ENCODE data around the gene ESPN.

The ESPN gene

DNA sequence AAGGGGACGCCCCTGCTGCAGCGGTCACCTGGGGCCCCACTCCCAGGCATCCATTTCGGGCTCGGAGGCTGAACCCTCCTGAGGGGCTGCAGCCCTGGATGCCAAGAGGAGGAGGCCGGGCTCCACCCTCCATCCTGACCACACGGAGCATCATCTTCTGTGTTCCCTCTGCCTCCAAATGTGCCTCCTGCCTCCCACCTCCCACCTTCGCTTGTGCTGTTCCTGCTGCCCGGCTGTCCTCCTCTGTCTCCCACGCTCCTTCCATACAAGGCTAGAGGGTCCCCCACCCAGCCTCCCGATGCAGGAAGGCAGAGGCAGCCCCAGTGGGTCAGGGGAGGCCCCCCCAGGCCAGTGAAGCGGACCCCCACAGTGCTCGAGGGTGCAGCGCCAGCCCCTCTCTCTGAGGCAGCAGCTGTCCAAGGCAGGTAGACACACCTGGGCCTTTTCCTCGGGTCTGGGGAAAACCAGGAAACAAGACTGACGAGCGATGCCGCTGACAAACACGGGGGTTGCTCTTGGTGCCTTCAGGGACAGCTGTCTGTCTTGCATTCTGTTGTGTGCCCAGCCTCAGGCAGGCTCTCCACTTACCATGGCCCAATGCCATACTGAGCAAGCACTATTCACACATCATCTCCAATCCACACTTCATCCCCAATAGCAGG lies 83.7 kb downstream of the ESPN start:
- DNase-seq = no peak
- H3K9me3 ChIP-seq (ENCODE audit: severe bottlenecking) = no peaks in the 10 kb centered on the region
- TF ChIP-seq, protein P1, sequence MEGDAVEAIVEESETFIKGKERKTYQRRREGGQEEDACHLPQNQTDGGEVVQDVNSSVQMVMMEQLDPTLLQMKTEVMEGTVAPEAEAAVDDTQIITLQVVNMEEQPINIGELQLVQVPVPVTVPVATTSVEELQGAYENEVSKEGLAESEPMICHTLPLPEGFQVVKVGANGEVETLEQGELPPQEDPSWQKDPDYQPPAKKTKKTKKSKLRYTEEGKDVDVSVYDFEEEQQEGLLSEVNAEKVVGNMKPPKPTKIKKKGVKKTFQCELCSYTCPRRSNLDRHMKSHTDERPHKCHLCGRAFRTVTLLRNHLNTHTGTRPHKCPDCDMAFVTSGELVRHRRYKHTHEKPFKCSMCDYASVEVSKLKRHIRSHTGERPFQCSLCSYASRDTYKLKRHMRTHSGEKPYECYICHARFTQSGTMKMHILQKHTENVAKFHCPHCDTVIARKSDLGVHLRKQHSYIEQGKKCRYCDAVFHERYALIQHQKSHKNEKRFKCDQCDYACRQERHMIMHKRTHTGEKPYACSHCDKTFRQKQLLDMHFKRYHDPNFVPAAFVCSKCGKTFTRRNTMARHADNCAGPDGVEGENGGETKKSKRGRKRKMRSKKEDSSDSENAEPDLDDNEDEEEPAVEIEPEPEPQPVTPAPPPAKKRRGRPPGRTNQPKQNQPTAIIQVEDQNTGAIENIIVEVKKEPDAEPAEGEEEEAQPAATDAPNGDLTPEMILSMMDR (IDR thresholded peaks at IDR 0.05; ENCODE audit: low read depth, low read length) = no peak
- H3K27ac ChIP-seq = no peak overlapping the region; the same call in 1 of the 2 replicates
- no peaks in the 10 kb centered on the region for H3K27me3 ChIP-seq (ENCODE audit: insufficient read depth, low read depth, severe bottlenecking)
- H3K4me3 ChIP-seq (ENCODE audit: low read depth, low read length) = no peak overlapping the region
- H3K36me3 ChIP-seq = no peaks in the 10 kb centered on the region

DNA sequence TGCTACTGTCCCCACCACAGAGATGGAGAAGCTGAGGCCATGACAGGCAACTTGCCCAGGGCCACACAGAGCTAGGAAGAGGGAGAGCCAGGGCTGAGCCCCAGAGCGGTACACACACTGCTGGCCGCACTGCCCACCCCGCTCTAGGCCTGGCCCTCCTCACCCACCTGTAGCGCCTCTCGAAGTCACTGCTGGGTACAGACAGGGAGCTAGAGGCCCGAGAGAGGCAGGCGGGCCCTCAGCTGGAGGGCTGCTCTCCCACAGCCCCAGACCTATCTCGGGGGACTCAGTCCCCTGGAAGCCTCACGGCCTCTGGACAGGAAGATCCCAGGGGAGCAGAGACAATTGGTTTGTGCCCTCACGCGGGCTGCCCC lies 84.2 kb downstream of the ESPN start:
- H3K27me3 ChIP-seq (ENCODE audit: insufficient read depth, low read depth, severe bottlenecking) = no peaks in the 10 kb centered on the region
- no peak overlapping the region; the same call in 1 of the 2 replicates for H3K27ac ChIP-seq
- no peak overlapping the region for H3K4me3 ChIP-seq (ENCODE audit: low read depth, low read length)
- no peaks in the 10 kb centered on the region for H3K36me3 ChIP-seq
- H3K9me3 ChIP-seq (ENCODE audit: severe bottlenecking) = no peaks in the 10 kb centered on the region
- TF ChIP-seq, protein P1 (IDR thresholded peaks at IDR 0.05; ENCODE audit: low read depth, low read length) = no peak
- DNase-seq = no peak

DNA sequence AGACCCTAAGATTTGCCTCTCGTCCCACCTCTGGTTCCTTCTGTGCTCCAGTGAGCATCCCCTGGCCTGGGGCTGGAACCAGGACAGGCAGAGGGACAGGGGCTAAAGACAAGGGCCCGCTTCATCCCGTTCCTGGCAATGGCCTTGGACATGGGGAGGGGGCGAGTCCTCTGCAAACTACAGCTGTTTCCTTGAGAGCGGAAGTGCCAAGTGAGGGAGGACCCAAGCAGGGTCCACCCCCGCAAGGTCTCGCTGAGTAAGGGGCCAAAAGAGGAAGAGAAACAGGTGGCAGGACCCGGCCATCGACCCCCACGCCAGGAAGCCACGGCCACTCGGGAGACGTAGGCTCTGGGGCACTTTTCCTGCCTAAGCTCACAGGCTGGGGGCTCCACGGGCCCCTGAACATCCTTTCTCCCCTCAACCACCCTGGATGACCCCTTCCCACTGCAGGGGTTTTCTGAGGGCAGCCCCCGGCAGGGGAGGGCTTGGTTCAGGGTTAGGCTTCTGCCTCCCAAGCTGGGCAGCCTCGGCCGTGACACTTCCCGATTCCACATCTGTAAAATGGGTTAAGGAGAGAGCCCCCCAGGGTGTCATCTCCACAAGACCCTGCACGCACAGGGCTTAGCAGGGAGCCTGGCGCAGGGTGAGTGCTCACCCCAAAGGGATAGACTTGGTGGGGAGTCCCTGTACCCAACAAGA lies 84.8 kb downstream of the ESPN start:
- Histone ChIP-seq H3K27ac (no peak overlapping the region), H3K27me3 (ENCODE audit: insufficient read depth, low read depth, severe bottlenecking) (no peaks in the 10 kb centered on the region), H3K9me3 (ENCODE audit: severe bottlenecking) (no peaks in the 10 kb centered on the region), H3K36me3 (no peaks in the 10 kb centered on the region), H3K4me3 (ENCODE audit: low read depth, low read length) (no peak overlapping the region)
- TF ChIP-seq, protein P1 (IDR thresholded peaks at IDR 0.05; ENCODE audit: low read depth, low read length) = no peak
- DNase-seq = no peak

DNA sequence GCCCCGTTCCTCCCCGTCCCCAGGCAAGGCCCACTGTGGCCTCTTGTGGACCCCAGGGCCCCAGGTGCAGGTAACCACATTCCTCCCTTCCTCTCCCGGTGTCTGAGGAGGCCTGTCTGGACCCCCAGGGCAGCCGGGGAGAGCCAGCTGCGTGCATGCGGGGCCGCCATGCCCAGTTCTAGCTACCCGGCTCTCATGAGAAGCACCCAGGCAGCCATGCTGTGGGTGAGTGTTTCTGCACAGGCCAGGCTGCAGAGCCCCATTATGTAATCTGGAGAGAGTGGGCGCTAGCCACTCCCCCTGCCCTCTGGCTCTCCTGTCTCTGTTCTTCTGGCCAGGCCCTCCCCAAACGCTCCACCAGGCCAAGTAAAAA lies 85.3 kb downstream of the ESPN start:
- H3K27ac ChIP-seq = no peak overlapping the region
- no peaks in the 10 kb centered on the region for H3K27me3 ChIP-seq (ENCODE audit: insufficient read depth, low read depth, severe bottlenecking)
- no peak for DNase-seq
- H3K36me3 ChIP-seq = no peaks in the 10 kb centered on the region
- H3K9me3 ChIP-seq (ENCODE audit: severe bottlenecking) = no peaks in the 10 kb centered on the region
- no peak overlapping the region for H3K4me3 ChIP-seq (ENCODE audit: low read depth, low read length)
- TF ChIP-seq, protein P1 (IDR thresholded peaks at IDR 0.05; ENCODE audit: low read depth, low read length) = no peak

DNA sequence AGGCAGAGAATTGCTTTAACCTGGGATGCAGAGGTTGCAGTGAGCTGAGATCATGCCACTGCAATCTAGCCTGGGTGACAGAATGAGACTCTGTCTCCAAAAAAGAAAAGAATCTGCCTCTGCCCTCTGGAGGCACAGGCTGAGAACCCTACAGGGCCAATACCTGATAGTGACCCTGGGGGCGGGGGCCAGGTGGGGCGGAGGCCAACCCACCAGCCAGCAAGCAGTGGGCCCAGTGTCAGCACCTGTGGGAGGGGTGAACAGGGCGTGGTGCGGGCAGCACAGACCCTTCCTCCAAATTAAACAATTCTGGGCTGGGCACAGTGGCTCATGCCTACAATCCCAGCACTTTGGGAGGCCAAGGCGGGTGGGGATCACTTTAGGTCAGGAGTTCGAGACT lies 85.9 kb downstream of the ESPN start:
- DNase-seq = no peak
- Histone ChIP-seq H3K9me3 (ENCODE audit: severe bottlenecking) (no peaks in the 10 kb centered on the region), H3K36me3 (no peaks in the 10 kb centered on the region), H3K27ac (no peak overlapping the region), H3K27me3 (ENCODE audit: insufficient read depth, low read depth, severe bottlenecking) (no peaks in the 10 kb centered on the region), H3K4me3 (ENCODE audit: low read depth, low read length) (no peak overlapping the region)
- TF ChIP-seq, protein P1 (IDR thresholded peaks at IDR 0.05; ENCODE audit: low read depth, low read length) = no peak
